Measurements from ENCODE around the gene TEAD2. TPM values are rescaled to one million over a fixed set of nuclear protein-coding genes. Genes with fewer than 3 reads are reported as not detected.

The TEAD2 gene
- total and polyA plus RNA-seq, 10 of the 15 experiments (the other 5 are each of a cell fraction or from before 2014, with no cell fraction given): 0.04 to 0.26 (median 0.11) TPM; not detected in 3

- no peak for TF ChIP-seq E2F8 (IDR thresholded peaks at IDR 0.05; ENCODE audit: low read depth, partially characterized antibody)
- no peak for TF ChIP-seq ZBTB11 (CRISPR knock-in tag; IDR thresholded peaks at IDR 0.05)
- no peak for TF ChIP-seq MLLT1 (IDR thresholded peaks at IDR 0.05)
These were observed 33.5 kb downstream of the TEAD2 start (continued) for GRCh38 chr19:49328741-49329140.
